Endometrium (tissue), 2 donors: Measurements from ENCODE around the gene SPATA19.

Experiments
- FAIRE-seq: peaks from 2 replicates; lab custom pipeline; 2012; peaks lifted over from hg19 to GRCh38; lab: Jason Lieb, UNC
- donor health status: control.
- donor health status: control.

SPATA19 gene

GRCh38 chr11:133818302-133818701 is 27.0 kb downstream of the SPATA19 start:
- FAIRE-seq = no peak

- no peak for FAIRE-seq
Measured at GRCh38 chr11:133817449-133817848, 27.9 kb downstream of the SPATA19 start.

GRCh38 chr11:133816146-133816870 is 29.0 kb downstream of the SPATA19 start:
- no peak for FAIRE-seq

- FAIRE-seq = no peak
Measured at GRCh38 chr11:133815636-133816035, 29.7 kb downstream of the SPATA19 start.

GRCh38 chr11:133814588-133815100 is 30.7 kb downstream of the SPATA19 start:
- FAIRE-seq = no peak

GRCh38 chr11:133811850-133812685 is 33.2 kb downstream of the SPATA19 start:
- no peak for FAIRE-seq

- FAIRE-seq = no peak
Measured at GRCh38 chr11:133810766-133811165, 34.5 kb downstream of the SPATA19 start.

GRCh38 chr11:133809569-133810491 is 35.5 kb downstream of the SPATA19 start:
- FAIRE-seq = no peak

- no peak for FAIRE-seq
Measured at GRCh38 chr11:133808393-133809140, 36.7 kb downstream of the SPATA19 start.

- FAIRE-seq = no peak
Measured at GRCh38 chr11:133803026-133803425, 42.3 kb downstream of the SPATA19 start.

- FAIRE-seq = no peak
Measured at GRCh38 chr11:133801356-133801755, 44.0 kb downstream of the SPATA19 start.

GRCh38 chr11:133800666-133801065 is 44.6 kb downstream of the SPATA19 start:
- no peak for FAIRE-seq

GRCh38 chr11:133797554-133797953 is 47.8 kb downstream of the SPATA19 start:
- FAIRE-seq = no peak

GRCh38 chr11:133796043-133796795 is 49.1 kb downstream of the SPATA19 start:
- no peak for FAIRE-seq

- FAIRE-seq = no peak
Measured at GRCh38 chr11:133795088-133795487, 50.2 kb downstream of the SPATA19 start.

- FAIRE-seq = no peak
Measured at GRCh38 chr11:133794205-133794604, 51.1 kb downstream of the SPATA19 start.

GRCh38 chr11:133793271-133794035 is 51.9 kb downstream of the SPATA19 start:
- no peak for FAIRE-seq

- FAIRE-seq = no peak
Measured at GRCh38 chr11:133790995-133791394, 54.3 kb downstream of the SPATA19 start.
